Endothelial cell of umbilical vein (primary cell): Measurements from ENCODE around the gene ERBB4.

Experiments
- JUN ChIP-seq: IDR thresholded peaks from 2 replicates; pipeline ENCODE4 v1.6.1; 2011; ENCODE audit warnings: borderline replicate concordance, low read depth; ENCODE audit not compliant: insufficient read length, insufficient read depth
- MYC ChIP-seq: IDR thresholded peaks from one replicate; pipeline ENCODE4 v1.6.1; 2011; ENCODE audit warnings: mild to moderate bottlenecking, low read depth, low read length
- POLR2A ChIP-seq: IDR thresholded peaks from 2 replicates; pipeline ENCODE4 v1.6.1; 2012; ENCODE audit warnings: low read depth, mild to moderate bottlenecking, control low read depth, low read length
- TF ChIP-seq, protein P1 (sequence below), 2 donors: IDR thresholded peaks; 1 replicate in 1 of 2; 2 replicates in 1 of 2; pipeline ENCODE4 v1.5.1; 2011; ENCODE audit warnings: low read length in 2 of 2, mild to moderate bottlenecking in 2 of 2, moderate library complexity in 2 of 2, control low read depth in 1 of 2, inconsistent platforms in 1 of 2, low read depth in 1 of 2; ENCODE audit not compliant: insufficient read depth in 1 of 2; ENCODE audit errors: extremely low read depth in 1 of 2

DNA sequence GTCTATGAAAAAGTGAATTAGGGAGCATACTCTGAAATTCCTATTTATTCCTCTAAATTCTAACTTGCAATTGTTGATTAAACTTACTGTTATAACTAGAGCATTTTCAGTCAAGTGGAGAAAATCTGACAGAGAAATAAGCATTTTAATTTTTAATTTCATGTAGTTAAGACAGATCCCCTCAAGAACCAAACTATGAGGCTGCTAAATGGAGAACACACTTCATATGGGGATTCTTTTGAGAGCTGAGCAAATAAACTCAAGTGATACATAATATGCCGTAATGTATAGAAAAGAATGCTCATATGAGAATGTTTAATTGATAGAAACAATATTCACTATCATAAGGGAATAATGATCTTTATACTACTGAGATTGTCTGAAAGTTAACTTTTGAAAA lies 340.8 kb downstream of the ERBB4 start:
- TF ChIP-seq MYC (no peak), POLR2A (no peak), JUN (no peak)
- TF ChIP-seq, protein P1, sequence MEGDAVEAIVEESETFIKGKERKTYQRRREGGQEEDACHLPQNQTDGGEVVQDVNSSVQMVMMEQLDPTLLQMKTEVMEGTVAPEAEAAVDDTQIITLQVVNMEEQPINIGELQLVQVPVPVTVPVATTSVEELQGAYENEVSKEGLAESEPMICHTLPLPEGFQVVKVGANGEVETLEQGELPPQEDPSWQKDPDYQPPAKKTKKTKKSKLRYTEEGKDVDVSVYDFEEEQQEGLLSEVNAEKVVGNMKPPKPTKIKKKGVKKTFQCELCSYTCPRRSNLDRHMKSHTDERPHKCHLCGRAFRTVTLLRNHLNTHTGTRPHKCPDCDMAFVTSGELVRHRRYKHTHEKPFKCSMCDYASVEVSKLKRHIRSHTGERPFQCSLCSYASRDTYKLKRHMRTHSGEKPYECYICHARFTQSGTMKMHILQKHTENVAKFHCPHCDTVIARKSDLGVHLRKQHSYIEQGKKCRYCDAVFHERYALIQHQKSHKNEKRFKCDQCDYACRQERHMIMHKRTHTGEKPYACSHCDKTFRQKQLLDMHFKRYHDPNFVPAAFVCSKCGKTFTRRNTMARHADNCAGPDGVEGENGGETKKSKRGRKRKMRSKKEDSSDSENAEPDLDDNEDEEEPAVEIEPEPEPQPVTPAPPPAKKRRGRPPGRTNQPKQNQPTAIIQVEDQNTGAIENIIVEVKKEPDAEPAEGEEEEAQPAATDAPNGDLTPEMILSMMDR (IDR thresholded peaks at IDR 0.05; ENCODE audit: extremely low read depth in 1 of 2, insufficient read depth in 1 of 2, low read depth in 1 of 2, low read length in 2 of 2), result no peak
